ENCODE measurements around the gene TCF7L2. TPM values are rescaled to one million over a fixed set of nuclear protein-coding genes. Genes with fewer than 3 reads are reported as not detected.

Gene TCF7L2
- total and polyA plus RNA-seq, 2 donors (not counting 1 experiment from before 2014, with no cell fraction given), result 3.4 to 5.0 TPM

- no peak overlapping the region for H3K27ac ChIP-seq (ENCODE audit: insufficient read depth, low read length)
- H3K27me3 ChIP-seq (ENCODE audit: control insufficient read depth, insufficient read depth, low read length), result no peaks in the 10 kb centered on the region
- no peaks in the 10 kb centered on the region for H3K36me3 ChIP-seq (ENCODE audit: control insufficient read depth, insufficient read depth, low read length)
- H3K4me1 ChIP-seq (ENCODE audit: control insufficient read depth, extremely low read depth, insufficient read depth, low read length), result no peaks in the 10 kb centered on the region
- no peaks in the 10 kb centered on the region for H4K20me1 ChIP-seq (ENCODE audit: control insufficient read depth, extremely low read depth, insufficient read depth, low read length)
- H3K9me3 ChIP-seq (ENCODE audit: control insufficient read depth, insufficient read depth, low read depth, low read length), result no peaks in the 10 kb centered on the region
- H3K79me2 ChIP-seq (ENCODE audit: control insufficient read depth, insufficient read depth, low read length), result no peaks in the 10 kb centered on the region
- H3K9ac ChIP-seq (ENCODE audit: insufficient read depth, low read length), result no peak overlapping the region
- peak; percentile 24 to 83 for DNase-seq (ENCODE audit: low read depth in 2 of 2)
- no peak overlapping the region for H2AFZ ChIP-seq (ENCODE audit: low read length)
- TF ChIP-seq EZH2 (IDR thresholded peaks at IDR 0.05; ENCODE audit: low read length, missing control alignments) (no peak), CTCF (conservative IDR thresholded peaks at IDR 0.05 in 1 of 2, IDR thresholded peaks at IDR 0.05 in 1 of 2; ENCODE audit: low read depth in 1 of 2, low read length in 2 of 2) (no peak)
- H3K4me2 ChIP-seq (ENCODE audit: extremely low read depth, insufficient read depth, low read length), result no peak overlapping the region
- H3K4me3 ChIP-seq (replicated peaks in 1 of 4; ENCODE audit: control extremely low read depth in 1 of 4, insufficient read depth in 1 of 4, low read depth in 3 of 4, low read length in 4 of 4), result no peak overlapping the region
Observed at GRCh38 chr10:113111900-113112853, 162.1 kb downstream of the TCF7L2 start.

DNA sequence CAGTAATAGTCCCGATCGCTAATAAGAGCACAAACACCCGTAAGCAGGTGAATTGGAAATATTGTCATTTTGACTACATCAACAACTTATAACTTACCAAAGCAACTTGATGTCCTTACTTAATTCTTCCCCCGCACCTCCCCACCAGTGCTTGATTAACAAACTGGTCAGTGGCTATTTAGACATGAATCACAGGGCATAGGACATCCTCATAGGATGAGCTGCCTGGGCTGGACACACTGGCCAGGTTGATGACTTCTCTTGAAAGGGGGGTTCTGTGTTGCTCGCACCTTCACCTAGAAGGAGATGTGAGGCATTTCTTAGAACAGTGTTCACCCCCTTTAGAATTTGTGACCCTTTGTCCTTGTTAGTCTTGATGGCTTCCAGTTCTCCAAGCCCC lies 163.2 kb downstream of the TCF7L2 start:
- H3K4me1 ChIP-seq (ENCODE audit: control insufficient read depth, extremely low read depth, insufficient read depth, low read length), result no peaks in the 10 kb centered on the region
- H3K9me3 ChIP-seq (ENCODE audit: control insufficient read depth, insufficient read depth, low read depth, low read length), result no peaks in the 10 kb centered on the region
- H2AFZ ChIP-seq (ENCODE audit: low read length), result no peak overlapping the region
- no peak overlapping the region for H3K27ac ChIP-seq (ENCODE audit: insufficient read depth, low read length)
- no peaks in the 10 kb centered on the region for H3K79me2 ChIP-seq (ENCODE audit: control insufficient read depth, insufficient read depth, low read length)
- no peaks in the 10 kb centered on the region for H3K27me3 ChIP-seq (ENCODE audit: control insufficient read depth, insufficient read depth, low read length)
- no peak overlapping the region for H3K9ac ChIP-seq (ENCODE audit: insufficient read depth, low read length)
- H3K4me3 ChIP-seq (replicated peaks in 1 of 4; ENCODE audit: control extremely low read depth in 1 of 4, insufficient read depth in 1 of 4, low read depth in 3 of 4, low read length in 4 of 4), result no peak overlapping the region
- DNase-seq (ENCODE audit: low read depth in 2 of 2), result no peak
- H4K20me1 ChIP-seq (ENCODE audit: control insufficient read depth, extremely low read depth, insufficient read depth, low read length), result no peaks in the 10 kb centered on the region
- no peaks in the 10 kb centered on the region for H3K36me3 ChIP-seq (ENCODE audit: control insufficient read depth, insufficient read depth, low read length)
- no peak for TF ChIP-seq CTCF (conservative IDR thresholded peaks at IDR 0.05 in 1 of 2, IDR thresholded peaks at IDR 0.05 in 1 of 2; ENCODE audit: low read depth in 1 of 2, low read length in 2 of 2)
- TF ChIP-seq EZH2 (IDR thresholded peaks at IDR 0.05; ENCODE audit: low read length, missing control alignments), result no peak
- no peak overlapping the region for H3K4me2 ChIP-seq (ENCODE audit: extremely low read depth, insufficient read depth, low read length)

DNA sequence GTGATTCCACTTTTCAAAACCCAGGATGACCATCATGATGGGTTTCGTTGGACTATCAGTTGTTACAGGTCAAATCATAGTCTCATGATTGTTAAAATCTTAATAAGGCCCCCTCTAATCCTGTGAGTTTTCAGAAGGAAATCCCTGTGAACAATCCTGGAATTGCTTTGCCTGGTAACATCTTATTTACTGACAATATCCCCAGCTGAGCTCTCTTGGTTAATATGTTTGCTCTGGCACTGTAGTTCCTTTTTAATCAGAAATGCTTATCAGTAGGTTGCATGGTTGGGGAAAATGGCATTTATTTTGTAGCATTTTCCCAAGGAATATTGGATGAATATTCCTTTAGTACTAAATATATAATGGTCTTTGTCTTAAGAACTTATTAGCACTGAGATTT lies 163.9 kb downstream of the TCF7L2 start:
- TF ChIP-seq CTCF (conservative IDR thresholded peaks at IDR 0.05 in 1 of 2, IDR thresholded peaks at IDR 0.05 in 1 of 2; ENCODE audit: low read depth in 1 of 2, low read length in 2 of 2), result no peak
- TF ChIP-seq EZH2 (IDR thresholded peaks at IDR 0.05; ENCODE audit: low read length, missing control alignments), result no peak
- Histone ChIP-seq H3K4me1 (ENCODE audit: control insufficient read depth, extremely low read depth, insufficient read depth, low read length) (no peaks in the 10 kb centered on the region), H3K27me3 (ENCODE audit: control insufficient read depth, insufficient read depth, low read length) (no peaks in the 10 kb centered on the region), H4K20me1 (ENCODE audit: control insufficient read depth, extremely low read depth, insufficient read depth, low read length) (no peaks in the 10 kb centered on the region), H3K9ac (ENCODE audit: insufficient read depth, low read length) (no peak overlapping the region), H3K4me3 (replicated peaks in 1 of 4; ENCODE audit: control extremely low read depth in 1 of 4, insufficient read depth in 1 of 4, low read depth in 3 of 4, low read length in 4 of 4) (no peak overlapping the region), H3K9me3 (ENCODE audit: control insufficient read depth, insufficient read depth, low read depth, low read length) (no peaks in the 10 kb centered on the region), H3K36me3 (ENCODE audit: control insufficient read depth, insufficient read depth, low read length) (no peaks in the 10 kb centered on the region), H3K79me2 (ENCODE audit: control insufficient read depth, insufficient read depth, low read length) (no peaks in the 10 kb centered on the region), H3K4me2 (ENCODE audit: extremely low read depth, insufficient read depth, low read length) (no peak overlapping the region), H2AFZ (ENCODE audit: low read length) (no peak overlapping the region), H3K27ac (ENCODE audit: insufficient read depth, low read length) (no peak overlapping the region)
- DNase-seq (ENCODE audit: low read depth in 2 of 2), result no peak
